NT2/D1 (cell line): Measurements from ENCODE around the gene PDE6B.

ENCODE experiments used
- SUZ12 ChIP-seq: IDR thresholded peaks from 2 replicates; pipeline ENCODE4 v1.6.1; 2011; ENCODE audit not compliant: insufficient read length, insufficient read depth; ENCODE audit errors: extremely low read depth
- YY1 ChIP-seq: IDR thresholded peaks from 2 replicates; pipeline ENCODE4 v1.6.1; 2011; ENCODE audit not compliant: insufficient read length, insufficient read depth
- ZNF274 ChIP-seq: IDR thresholded peaks from 2 replicates; pipeline ENCODE4 v1.6.1; 2011; ENCODE audit warnings: mild to moderate bottlenecking, low read depth, low read length

DNA sequence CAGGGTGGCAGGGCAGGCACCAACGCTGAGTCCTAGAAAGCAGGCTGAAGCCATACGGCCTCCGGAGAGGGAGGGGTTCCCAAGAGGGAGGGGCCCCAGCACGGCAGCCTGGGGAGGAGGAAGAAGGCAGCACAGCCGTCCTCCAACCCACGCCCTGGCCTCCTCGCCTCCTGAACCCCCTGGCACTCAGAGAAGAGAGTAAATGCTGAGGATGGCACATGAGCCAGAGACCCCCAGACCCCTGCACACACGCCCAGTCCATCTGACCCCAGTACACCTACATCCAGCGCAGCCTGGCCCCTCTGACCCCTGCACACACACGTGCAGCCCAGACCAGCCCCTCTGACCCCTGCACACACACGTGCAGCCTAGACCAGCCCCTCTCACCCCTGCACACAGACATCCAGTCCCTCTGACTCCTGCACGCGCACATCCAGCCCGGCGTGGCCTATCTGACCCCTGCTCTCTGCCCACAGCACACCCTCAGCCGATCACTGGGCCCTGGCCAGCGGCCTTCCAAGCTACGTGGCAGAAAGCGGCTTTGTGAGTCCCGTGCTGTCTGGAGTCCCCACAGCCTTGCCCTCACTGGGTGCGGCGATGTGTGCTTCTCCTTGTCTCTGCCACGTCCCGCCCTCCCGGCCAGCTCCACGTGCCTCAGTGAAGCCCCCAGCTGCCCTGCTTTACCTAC lies 30.2 kb downstream of the PDE6B start:
- TF ChIP-seq YY1 (no peak), ZNF274 (no peak), SUZ12 (no peak)
